ENCODE results near the gene RNF126.

RNF126 gene

GRCh38 chr19:690203-690602 is 27.2 kb upstream of the RNF126 start:
- no peaks in the 10 kb centered on the region for H3K4me1 ChIP-seq (ENCODE audit: insufficient read depth, low read length, severe bottlenecking)
- H3K36me3 ChIP-seq (ENCODE audit: insufficient read depth, low read length): no peaks in the 10 kb centered on the region
- H3K4me2 ChIP-seq (ENCODE audit: low read length): no peak overlapping the region
- no peaks in the 10 kb centered on the region for H3K9me2 ChIP-seq (ENCODE audit: low read depth, low read length)
- H3F3A ChIP-seq (ENCODE audit: insufficient read depth, low read length): no peaks in the 10 kb centered on the region
- no peak overlapping the region for H3K27ac ChIP-seq (ENCODE audit: low read depth, low read length, poor library complexity, severe bottlenecking)
- H4K20me1 ChIP-seq (ENCODE audit: insufficient read depth, low read length): no peaks in the 10 kb centered on the region
- no peak overlapping the region for H3K4me3 ChIP-seq (ENCODE audit: low read depth, low read length, poor library complexity, severe bottlenecking)
- no peak overlapping the region for H3K9ac ChIP-seq (ENCODE audit: low read length)
- no peak overlapping the region for H2AFZ ChIP-seq (ENCODE audit: low read length)
- H3K79me2 ChIP-seq (ENCODE audit: insufficient read depth, low read length): no peaks in the 10 kb centered on the region
- peaks cover 16% of the 10 kb centered on the region; the same call in 1 of the 2 replicates for H3K27me3 ChIP-seq (ENCODE audit: insufficient read depth, low read length)
- no peaks in the 10 kb centered on the region for H3K9me3 ChIP-seq (ENCODE audit: low read length)
- TF ChIP-seq CTCF (IDR thresholded peaks at IDR 0.05; ENCODE audit: low read length) (no peak), EZH2 (IDR thresholded peaks at IDR 0.05; ENCODE audit: borderline replicate concordance, low read length) (no peak)

GRCh38 chr19:688992-689391 is 26.0 kb upstream of the RNF126 start:
- H4K20me1 ChIP-seq (ENCODE audit: insufficient read depth, low read length): no peaks in the 10 kb centered on the region
- H3K9me3 ChIP-seq (ENCODE audit: low read length): no peaks in the 10 kb centered on the region
- no peaks in the 10 kb centered on the region for H3F3A ChIP-seq (ENCODE audit: insufficient read depth, low read length)
- peaks cover 16% of the 10 kb centered on the region; the same call in 1 of the 2 replicates for H3K27me3 ChIP-seq (ENCODE audit: insufficient read depth, low read length)
- no peak overlapping the region for H3K27ac ChIP-seq (ENCODE audit: low read depth, low read length, poor library complexity, severe bottlenecking)
- no peaks in the 10 kb centered on the region for H3K79me2 ChIP-seq (ENCODE audit: insufficient read depth, low read length)
- TF ChIP-seq CTCF (IDR thresholded peaks at IDR 0.05; ENCODE audit: low read length) (no peak), EZH2 (IDR thresholded peaks at IDR 0.05; ENCODE audit: borderline replicate concordance, low read length) (no peak)
- H3K4me2 ChIP-seq (ENCODE audit: low read length): no peak overlapping the region
- no peaks in the 10 kb centered on the region for H3K36me3 ChIP-seq (ENCODE audit: insufficient read depth, low read length)
- H3K4me1 ChIP-seq (ENCODE audit: insufficient read depth, low read length, severe bottlenecking): no peaks in the 10 kb centered on the region
- no peaks in the 10 kb centered on the region for H3K9me2 ChIP-seq (ENCODE audit: low read depth, low read length)
- no peak overlapping the region for H3K4me3 ChIP-seq (ENCODE audit: low read depth, low read length, poor library complexity, severe bottlenecking)
- no peak overlapping the region for H2AFZ ChIP-seq (ENCODE audit: low read length)
- no peak overlapping the region for H3K9ac ChIP-seq (ENCODE audit: low read length)

GRCh38 chr19:688214-688613 is 25.2 kb upstream of the RNF126 start:
- H3K9me2 ChIP-seq (ENCODE audit: low read depth, low read length): no peaks in the 10 kb centered on the region
- H3K27me3 ChIP-seq (ENCODE audit: insufficient read depth, low read length): peaks cover 16% of the 10 kb centered on the region; the same call in 1 of the 2 replicates
- H4K20me1 ChIP-seq (ENCODE audit: insufficient read depth, low read length): no peaks in the 10 kb centered on the region
- H3K36me3 ChIP-seq (ENCODE audit: insufficient read depth, low read length): no peaks in the 10 kb centered on the region
- H3F3A ChIP-seq (ENCODE audit: insufficient read depth, low read length): no peaks in the 10 kb centered on the region
- no peak overlapping the region for H2AFZ ChIP-seq (ENCODE audit: low read length)
- no peak overlapping the region for H3K9ac ChIP-seq (ENCODE audit: low read length)
- H3K4me3 ChIP-seq (ENCODE audit: low read depth, low read length, poor library complexity, severe bottlenecking): no peak overlapping the region
- H3K4me2 ChIP-seq (ENCODE audit: low read length): no peak overlapping the region
- no peaks in the 10 kb centered on the region for H3K9me3 ChIP-seq (ENCODE audit: low read length)
- no peaks in the 10 kb centered on the region for H3K79me2 ChIP-seq (ENCODE audit: insufficient read depth, low read length)
- H3K27ac ChIP-seq (ENCODE audit: low read depth, low read length, poor library complexity, severe bottlenecking): no peak overlapping the region
- TF ChIP-seq CTCF (IDR thresholded peaks at IDR 0.05; ENCODE audit: low read length) (no peak), EZH2 (IDR thresholded peaks at IDR 0.05; ENCODE audit: borderline replicate concordance, low read length) (no peak)
- H3K4me1 ChIP-seq (ENCODE audit: insufficient read depth, low read length, severe bottlenecking): no peaks in the 10 kb centered on the region
